ENCODE measurements around the gene ADORA2B. TPM values are rescaled to one million over a fixed set of nuclear protein-coding genes. Genes with fewer than 3 reads are reported as not detected.

ADORA2B gene
- total RNA-seq, 2 donors from 2014 or later: 1.8 to 2.0 TPM

- H3K4me1 ChIP-seq (ENCODE audit: control insufficient read depth, insufficient read depth, low read length): no peaks in the 10 kb centered on the region
- no peak overlapping the region for H3K27ac Mint-ChIP-seq
- no peak overlapping the region for H3K9ac ChIP-seq (ENCODE audit: extremely low read depth, low read length, poor library complexity, severe bottlenecking)
- no peak overlapping the region for H3K27ac ChIP-seq (ENCODE audit: low read depth, low read length)
- WGBS, 2 experiments (ENCODE audit: insufficient coverage in 1 of 2, insufficient read length in 1 of 2): 90 to 96% methylated on average over 4 of the region's 4 CpGs
- no peaks in the 10 kb centered on the region for H3K36me3 Mint-ChIP-seq (ENCODE audit: low read depth)
- H3K27me3 ChIP-seq (ENCODE audit: control insufficient read depth, insufficient read depth, low read length, poor library complexity, severe bottlenecking): no peaks in the 10 kb centered on the region
- no peaks in the 10 kb centered on the region for H3K36me3 ChIP-seq (ENCODE audit: control insufficient read depth, insufficient read depth, low read length)
- H3K9me3 Mint-ChIP-seq: peaks cover 4% of the 10 kb centered on the region
- DNase-seq: no peak
- H3K9me3 ChIP-seq (ENCODE audit: control insufficient read depth, low read length): no peaks in the 10 kb centered on the region
- no peak for TF ChIP-seq CTCF (conservative IDR thresholded peaks at IDR 0.05)
- no peak overlapping the region for H3K4me3 ChIP-seq (ENCODE audit: low read length)
- no peak overlapping the region for H3K4me3 Mint-ChIP-seq
- H3K4me1 Mint-ChIP-seq: peaks cover 19% of the 10 kb centered on the region
- no peaks in the 10 kb centered on the region for H3K27me3 Mint-ChIP-seq (ENCODE audit: insufficient read depth)
These were observed 13.5 kb downstream of the ADORA2B start for GRCh38 chr17:15958484-15958854.

GRCh38 chr17:15963670-15964110 is 18.8 kb downstream of the ADORA2B start:
- H3K27ac Mint-ChIP-seq: no peak overlapping the region
- H3K36me3 Mint-ChIP-seq (ENCODE audit: low read depth): no peaks in the 10 kb centered on the region
- no peaks in the 10 kb centered on the region for H3K9me3 Mint-ChIP-seq
- H3K9me3 ChIP-seq (ENCODE audit: control insufficient read depth, low read length): no peaks in the 10 kb centered on the region
- no peak overlapping the region for H3K4me3 Mint-ChIP-seq
- WGBS, 2 experiments (ENCODE audit: insufficient coverage in 1 of 2, insufficient read length in 1 of 2): 86 to 100% methylated on average over 2 to 4 of the region's 4 CpGs
- H3K27ac ChIP-seq (ENCODE audit: low read depth, low read length): no peak overlapping the region
- no peaks in the 10 kb centered on the region for H3K27me3 Mint-ChIP-seq (ENCODE audit: insufficient read depth)
- no peak overlapping the region for H3K9ac ChIP-seq (ENCODE audit: extremely low read depth, low read length, poor library complexity, severe bottlenecking)
- peaks cover 10% of the 10 kb centered on the region for H3K4me1 ChIP-seq (ENCODE audit: control insufficient read depth, insufficient read depth, low read length)
- no peak for DNase-seq
- no peaks in the 10 kb centered on the region for H3K36me3 ChIP-seq (ENCODE audit: control insufficient read depth, insufficient read depth, low read length)
- H3K27me3 ChIP-seq (ENCODE audit: control insufficient read depth, insufficient read depth, low read length, poor library complexity, severe bottlenecking): no peaks in the 10 kb centered on the region
- H3K4me1 Mint-ChIP-seq: peaks cover 23% of the 10 kb centered on the region
- TF ChIP-seq CTCF (conservative IDR thresholded peaks at IDR 0.05): no peak
- H3K4me3 ChIP-seq (ENCODE audit: low read length): no peak overlapping the region

- 62 to 67% methylated on average over 4 to 6 of the region's 6 CpGs for WGBS, 2 experiments (ENCODE audit: insufficient coverage in 1 of 2, insufficient read length in 1 of 2)
- peak; percentile 73 for DNase-seq
- peak overlapping the region; percentile 96 for H3K27ac ChIP-seq (ENCODE audit: low read depth, low read length)
- no peaks in the 10 kb centered on the region for H3K36me3 Mint-ChIP-seq (ENCODE audit: low read depth)
- H3K36me3 ChIP-seq (ENCODE audit: control insufficient read depth, insufficient read depth, low read length): no peaks in the 10 kb centered on the region
- peak overlapping the region; percentile 93 for H3K27ac Mint-ChIP-seq
- H3K4me1 Mint-ChIP-seq: peaks cover 21% of the 10 kb centered on the region
- H3K4me3 ChIP-seq (ENCODE audit: low read length): no peak overlapping the region
- no peaks in the 10 kb centered on the region for H3K9me3 ChIP-seq (ENCODE audit: control insufficient read depth, low read length)
- H3K27me3 Mint-ChIP-seq (ENCODE audit: insufficient read depth): no peaks in the 10 kb centered on the region
- no peak overlapping the region for H3K9ac ChIP-seq (ENCODE audit: extremely low read depth, low read length, poor library complexity, severe bottlenecking)
- H3K4me1 ChIP-seq (ENCODE audit: control insufficient read depth, insufficient read depth, low read length): peaks cover 10% of the 10 kb centered on the region
- no peaks in the 10 kb centered on the region for H3K9me3 Mint-ChIP-seq
- H3K27me3 ChIP-seq (ENCODE audit: control insufficient read depth, insufficient read depth, low read length, poor library complexity, severe bottlenecking): no peaks in the 10 kb centered on the region
- TF ChIP-seq CTCF (conservative IDR thresholded peaks at IDR 0.05): no peak
- H3K4me3 Mint-ChIP-seq: no peak overlapping the region
These were observed 20.6 kb downstream of the ADORA2B start for GRCh38 chr17:15965528-15965927.

All from endodermal cell (in vitro differentiated cells).